CD4-positive, alpha-beta T cell treated with Interleukin-4 for 1 hour (primary cell): ENCODE data around the gene ADAP1.

ENCODE experiments used
- DNase-seq, 2 donors: peaks; one replicate each; pipeline ENCODE4 v3.0.0-alpha.2; 2020 to 2022

ADAP1 gene

DNA sequence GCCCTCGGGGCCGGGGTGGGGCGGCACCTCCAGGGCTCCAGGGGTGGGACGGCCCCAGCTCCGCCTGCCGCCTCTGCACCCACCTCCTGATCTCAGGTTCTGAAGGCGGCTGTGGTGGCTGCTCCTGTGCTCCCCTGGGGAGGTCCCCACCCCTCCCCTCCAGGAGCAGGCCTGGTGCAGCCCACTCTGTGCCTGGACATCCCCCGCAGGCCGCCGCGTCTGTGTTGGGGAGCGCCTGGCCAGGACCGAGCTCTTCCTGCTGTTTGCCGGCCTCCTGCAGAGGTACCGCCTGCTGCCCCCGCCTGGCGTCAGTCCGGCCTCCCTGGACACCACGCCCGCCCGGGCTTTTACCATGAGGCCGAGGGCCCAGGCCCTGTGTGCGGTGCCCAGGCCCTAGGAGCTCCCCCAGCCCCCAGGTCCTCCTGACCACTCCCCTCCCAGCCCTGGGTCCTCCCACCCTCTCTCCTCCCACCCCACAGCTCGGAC is 34.0 kb upstream of the ADAP1 start:
- DNase-seq, result no peak

DNA sequence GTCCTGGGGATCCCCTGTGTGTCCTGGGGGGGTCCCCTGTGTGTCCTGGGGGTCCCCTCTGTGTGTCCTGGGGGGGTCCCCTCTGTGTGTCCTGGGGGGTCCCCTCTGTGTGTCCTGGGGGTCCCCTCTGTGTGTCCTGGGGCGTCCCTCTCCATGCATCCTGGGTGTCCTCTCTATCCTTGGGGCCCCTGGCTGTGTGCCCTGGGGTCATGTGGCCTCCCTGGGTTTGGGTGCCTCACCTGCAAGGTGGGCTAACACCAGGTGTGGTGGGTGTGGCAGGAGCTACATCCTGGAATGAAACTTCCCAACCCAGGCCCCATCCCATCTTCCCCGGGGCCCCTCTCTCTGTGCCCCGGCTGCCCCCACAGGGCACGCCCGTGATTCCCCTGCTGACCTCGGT is 33.4 kb upstream of the ADAP1 start:
- DNase-seq, result no peak

DNA sequence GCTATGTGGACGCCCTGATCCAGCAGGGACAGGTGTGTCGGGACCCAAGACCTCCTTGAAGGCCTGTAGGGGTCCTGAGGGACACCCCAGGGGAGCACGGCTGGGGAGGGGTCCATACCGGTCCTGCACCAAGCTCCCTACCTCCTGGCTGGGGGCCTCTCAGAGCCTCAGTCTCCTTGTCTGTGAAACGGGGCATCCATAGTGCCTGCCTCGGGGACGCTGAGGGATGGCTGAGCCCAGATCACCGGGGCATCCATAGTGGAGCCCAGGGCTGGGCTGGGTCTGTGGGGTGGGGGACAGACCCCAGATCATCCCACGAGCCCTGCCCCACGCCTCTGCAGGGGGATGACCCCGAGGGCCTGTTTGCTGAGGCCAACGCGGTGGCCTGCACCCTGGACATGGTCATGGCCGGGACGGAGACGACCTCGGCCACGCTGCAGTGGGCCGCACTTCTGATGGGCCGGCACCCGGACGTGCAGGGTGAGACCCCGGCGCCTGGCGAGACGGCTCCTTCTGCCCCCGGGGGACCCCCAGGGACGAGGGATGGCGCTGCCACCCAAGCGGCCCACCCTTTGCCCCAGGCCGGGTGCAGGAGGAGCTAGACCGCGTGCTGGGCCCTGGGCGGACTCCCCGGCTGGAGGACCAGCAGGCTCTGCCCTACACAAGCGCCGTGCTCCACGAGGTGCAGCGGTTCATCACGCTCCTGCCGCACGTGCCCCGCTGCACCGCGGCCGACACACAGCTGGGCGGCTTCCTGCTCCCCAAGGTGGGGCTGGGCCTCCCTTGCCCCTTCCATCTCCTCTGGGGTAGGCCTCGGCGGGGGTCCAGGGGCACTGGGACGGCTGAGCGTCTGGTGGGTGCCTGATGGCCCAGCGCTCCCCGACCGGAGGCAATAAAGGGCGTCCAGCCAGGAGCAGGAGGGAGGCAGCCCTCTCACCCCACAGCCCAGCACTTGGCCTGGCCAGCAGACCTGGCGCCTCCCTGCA is 32.6 kb upstream of the ADAP1 start:
- DNase-seq, result no peak

DNA sequence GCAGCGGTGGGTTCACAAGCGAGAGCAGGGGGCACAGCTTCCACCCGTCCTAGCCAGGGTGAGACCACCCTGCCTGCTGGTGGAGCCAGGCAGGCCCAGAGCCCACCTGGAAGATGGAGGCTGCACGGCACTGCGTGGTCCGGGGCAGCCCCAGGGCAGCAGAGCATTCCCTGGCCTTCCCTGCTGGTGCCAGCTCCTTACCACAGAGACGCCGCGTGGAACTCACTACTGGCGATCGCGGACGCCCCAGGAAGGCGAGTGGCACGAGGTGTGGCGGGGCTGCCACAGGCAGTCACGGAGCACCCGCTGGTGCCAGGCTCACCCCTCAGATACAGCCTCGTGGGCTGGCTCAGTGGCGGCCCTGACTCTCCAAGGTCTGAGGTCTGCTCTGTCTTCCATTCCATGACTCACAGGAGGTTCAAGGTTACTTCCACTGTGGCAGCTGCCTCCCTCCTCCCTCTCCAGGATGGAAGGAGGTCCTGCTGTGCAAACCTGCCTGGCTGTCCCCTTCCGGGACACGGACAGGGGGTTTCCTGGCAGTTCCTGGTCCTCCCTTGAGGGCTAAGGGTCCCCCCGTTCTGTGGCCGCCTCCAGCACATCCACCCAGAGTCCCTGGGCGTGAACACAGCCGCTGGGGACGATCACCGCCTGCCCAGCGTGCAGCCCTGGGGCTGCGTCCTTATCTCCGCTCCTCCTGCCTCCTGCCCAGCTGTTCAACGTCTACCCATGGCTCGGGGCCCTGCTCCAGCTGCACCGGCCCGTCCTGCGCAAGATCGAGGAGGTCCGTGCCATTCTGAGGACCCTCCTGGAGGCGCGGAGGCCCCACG is 31.6 kb upstream of the ADAP1 start:
- DNase-seq, result no peak

DNA sequence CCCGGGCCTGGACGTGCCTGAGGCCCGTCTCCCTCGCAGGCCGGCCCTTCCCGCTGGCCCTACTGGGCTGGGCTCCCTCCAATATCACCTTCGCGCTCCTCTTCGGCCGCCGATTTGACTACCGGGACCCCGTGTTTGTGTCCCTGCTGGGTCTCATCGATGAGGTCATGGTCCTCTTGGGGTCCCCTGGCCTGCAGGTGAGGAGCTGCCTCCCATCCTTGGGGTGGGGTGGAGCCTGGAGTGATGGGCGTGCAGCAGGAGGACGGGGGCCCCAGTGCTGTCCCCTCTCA is 30.6 kb upstream of the ADAP1 start:
- no peak for DNase-seq

DNA sequence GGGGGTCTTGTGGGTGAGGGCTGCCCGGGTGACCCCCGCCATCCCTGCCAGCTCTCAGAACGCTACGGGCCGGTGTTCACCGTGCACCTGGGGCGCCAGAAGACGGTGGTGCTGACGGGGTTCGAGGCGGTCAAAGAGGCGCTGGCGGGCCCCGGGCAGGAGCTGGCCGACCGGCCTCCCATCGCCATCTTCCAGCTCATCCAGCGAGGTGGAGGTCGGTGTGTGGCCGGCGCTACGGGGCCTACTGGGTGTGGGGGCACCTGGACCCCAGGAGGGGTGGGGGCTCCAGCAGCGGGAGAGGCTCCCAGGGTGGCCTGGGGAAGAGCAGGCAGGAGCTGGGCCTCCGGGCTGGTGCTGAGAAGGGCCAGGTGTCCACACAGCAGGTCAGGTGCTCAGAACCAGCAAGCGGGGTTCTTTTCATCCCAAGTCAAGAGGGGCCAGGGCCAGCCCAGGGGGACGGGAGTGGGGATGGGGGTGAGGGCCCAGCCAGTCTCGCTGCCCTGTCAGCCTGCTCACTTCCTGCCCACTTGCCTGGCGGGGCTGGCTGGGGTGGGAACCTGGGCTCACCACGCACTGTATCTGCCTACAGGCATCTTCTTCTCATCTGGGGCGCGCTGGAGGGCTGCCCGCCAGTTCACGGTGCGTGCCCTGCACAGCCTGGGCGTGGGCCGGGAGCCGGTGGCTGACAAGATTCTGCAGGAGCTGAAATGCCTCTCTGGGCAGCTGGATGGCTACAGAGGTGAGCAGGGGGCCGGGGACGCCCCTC is 30.1 kb upstream of the ADAP1 start:
- DNase-seq, result no peak

DNA sequence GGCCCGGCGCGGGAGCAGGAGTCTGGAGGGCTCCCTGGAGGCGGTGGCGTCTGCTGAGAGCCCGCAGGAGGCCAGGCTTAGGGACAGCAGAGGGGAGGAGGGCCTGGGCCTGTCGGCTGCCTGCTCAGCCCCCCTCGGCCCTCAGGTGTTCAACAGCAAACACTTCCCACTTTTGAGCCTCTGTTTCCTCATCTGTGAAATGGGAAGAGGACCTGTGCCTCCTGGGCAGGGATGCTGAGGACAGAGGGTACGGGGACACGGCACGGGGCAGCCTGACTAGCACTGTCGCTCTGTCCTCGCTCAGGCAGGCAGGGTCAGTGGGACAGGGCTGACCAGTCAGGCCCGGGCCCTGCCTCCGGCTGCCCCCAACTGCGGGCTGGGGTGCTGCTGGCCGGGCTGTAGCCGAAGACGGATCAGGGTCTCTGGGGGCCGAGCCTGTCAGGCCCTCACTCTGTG is 29.2 kb upstream of the ADAP1 start:
- no peak for DNase-seq

DNA sequence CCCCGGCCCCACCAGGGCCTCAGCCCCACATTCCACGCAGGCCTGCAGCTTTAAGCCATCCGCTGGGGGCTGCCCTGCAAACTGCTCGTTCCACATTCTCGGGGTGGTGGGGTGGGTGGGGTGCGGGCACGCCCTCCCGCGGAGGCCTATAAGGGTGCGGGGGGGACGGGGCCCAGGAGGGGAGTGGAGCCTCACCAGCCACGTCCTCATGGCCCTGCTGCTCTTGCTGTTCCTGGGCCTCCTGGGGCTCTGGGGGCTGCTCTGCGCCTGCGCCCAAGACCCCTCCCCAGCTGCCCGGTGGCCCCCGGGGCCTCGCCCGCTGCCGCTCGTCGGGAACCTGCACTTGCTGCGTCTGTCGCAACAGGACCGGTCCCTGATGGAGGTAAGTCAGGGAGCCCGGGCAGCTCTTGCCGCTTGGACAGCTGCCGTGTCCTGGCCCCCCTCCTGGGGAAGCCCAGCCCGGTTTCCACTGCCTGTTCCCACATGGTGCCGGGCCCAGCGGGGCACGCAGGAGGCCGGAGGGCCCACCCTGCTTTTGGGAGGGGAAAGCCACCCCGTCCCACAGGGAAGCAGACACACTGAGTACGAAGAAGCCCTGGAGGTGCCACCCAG is 28.6 kb upstream of the ADAP1 start, which contains the start of gene CYP2W1:
Gene CYP2W1 (plus strand): TSS at position 178 of the 612 bp plus-strand sequence. CDS start 31 bp downstream, at position 209.
- no peak for DNase-seq

DNA sequence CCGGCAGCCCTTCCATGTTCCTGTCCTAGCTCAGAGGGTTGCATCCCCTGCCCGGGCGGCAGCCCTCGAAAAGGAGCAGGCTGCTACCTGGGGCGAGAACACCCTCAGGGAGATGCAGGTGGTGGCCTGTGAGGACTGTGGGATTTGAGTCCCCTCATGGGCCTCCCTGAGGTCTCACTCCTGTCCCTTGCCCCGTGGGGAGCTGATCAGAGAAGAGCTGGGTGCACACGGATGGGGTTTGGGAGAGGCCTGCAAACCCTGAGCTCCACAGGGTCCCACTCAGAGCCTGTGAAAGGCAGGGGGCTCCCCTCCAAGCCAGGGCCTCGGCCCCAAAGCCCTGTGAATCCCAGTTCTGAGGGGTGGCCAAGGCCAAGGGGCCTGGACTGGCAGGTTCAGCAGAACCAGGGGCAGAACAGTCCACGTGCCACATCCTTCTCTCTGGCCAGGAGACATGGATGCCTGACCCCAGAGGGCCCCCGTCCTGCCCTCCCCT is 28.1 kb upstream of the ADAP1 start:
- DNase-seq, result no peak

DNA sequence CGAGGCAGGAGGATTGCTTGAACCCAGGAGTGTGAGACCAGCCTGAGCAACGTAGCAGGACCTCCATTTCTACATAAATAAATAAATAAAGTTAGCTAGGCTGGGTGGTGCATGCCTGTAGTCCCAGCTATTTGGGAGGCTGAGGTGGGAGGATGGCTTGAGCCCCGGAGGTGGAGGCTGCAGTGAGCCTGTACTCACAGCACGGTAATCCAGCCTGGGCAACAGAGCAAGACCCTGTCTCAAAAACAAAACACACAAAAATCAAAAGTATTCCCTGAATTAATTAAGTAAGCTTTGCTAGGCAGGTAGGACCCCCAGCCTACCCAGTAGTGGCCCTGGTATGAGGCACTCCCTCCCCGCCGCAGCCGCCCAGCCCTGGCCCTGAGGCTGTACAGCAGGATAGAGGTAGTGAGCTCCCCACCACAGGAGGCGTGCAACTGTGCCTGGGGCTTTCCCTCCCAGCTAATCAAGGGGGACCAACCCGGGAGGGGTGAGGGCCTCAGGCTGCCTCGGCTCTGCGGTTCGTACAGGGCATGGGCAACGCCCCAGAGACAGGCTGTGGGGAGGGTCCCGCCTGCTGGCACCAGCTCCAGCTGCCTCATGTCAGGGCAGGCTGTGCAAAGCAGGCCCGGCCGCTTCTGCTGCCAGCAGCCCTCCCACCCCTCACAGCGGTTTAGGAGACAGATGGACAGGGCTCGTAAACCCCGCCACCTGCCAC is 27.5 kb upstream of the ADAP1 start:
- no peak for DNase-seq

DNA sequence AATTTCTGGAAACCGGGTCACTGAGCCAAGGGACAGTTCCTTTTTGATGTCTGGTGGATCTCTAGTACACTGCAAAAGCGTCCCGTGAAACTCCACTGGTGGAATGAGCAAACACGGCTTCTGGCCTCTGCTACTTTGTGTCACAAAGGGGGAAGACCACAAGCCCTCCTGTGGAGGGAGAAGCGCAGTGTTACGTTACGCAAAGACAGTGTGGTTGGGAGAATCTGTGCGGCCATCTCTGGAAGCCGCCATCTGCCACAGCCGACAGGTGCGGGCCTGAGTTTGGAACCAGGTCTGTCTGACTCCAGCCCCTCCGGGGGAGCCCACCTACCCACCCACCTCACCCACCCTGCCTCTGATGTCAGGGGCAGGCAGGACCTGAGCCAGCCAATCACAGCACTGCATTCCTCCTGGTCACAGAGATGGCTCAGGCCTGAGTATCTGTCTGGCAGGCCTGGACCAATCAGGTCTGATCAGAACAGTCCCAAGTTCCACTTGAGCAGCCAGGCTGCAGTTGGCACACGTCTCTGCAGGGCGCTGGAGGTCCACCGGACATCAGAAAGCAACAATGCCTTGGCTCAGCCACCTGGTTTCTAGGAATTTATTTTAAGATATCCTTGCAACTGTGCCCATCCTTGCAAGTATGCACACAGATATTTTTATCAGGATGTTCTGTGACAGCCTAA is 25.5 kb upstream of the ADAP1 start:
- no peak for DNase-seq

DNA sequence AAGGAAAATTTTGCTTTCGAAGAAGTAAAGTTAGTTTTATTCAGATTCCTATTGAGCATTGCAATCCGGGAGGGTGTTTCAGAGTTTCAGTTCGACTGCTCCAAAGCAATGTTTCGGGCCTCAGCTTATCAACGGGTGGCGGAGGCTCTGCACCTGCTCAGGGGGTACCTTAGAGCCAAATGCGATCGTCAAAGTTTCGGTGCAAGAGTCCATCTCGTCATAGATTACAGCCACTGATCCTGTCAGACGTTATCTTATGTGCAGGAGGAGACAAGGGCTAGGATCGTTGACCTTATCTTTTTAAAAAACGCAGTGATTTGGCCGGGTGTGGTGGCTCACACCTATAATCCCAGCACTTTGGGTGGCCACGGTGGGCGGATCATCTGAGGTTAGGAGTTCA is 24.7 kb upstream of the ADAP1 start:
- DNase-seq, result no peak

DNA sequence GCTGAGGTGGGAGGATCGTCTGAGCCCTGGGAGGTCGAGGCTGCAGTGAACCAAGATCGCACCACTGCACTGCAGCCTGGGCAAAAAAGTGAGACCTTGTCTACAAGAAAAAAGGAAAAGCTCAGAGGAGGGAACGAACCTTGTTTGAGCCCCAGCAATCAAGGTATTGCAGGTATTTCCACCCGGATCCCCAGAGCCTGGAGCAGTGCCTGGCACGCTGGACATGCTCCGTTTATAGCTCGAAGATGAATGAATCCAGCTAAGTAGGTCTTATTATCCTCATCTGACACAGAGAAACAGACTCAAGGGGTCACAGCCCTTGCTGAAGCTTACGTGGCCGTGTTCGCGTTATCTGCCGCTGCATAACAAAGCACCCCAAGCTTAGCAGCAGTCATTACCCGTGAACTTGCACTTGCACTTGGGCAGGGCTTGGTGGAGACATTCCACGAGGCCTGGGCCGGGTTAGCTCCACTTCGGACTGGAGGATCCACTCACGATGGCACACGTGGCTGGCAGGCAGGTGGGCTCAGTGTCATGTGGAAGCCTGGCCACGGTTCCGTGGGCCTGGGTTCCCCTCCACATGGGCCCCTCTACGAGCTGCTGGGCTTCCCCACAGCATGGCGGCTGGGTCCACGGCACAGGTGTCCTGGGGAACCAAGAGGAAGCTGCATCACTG is 24.1 kb upstream of the ADAP1 start:
- DNase-seq, result no peak

DNA sequence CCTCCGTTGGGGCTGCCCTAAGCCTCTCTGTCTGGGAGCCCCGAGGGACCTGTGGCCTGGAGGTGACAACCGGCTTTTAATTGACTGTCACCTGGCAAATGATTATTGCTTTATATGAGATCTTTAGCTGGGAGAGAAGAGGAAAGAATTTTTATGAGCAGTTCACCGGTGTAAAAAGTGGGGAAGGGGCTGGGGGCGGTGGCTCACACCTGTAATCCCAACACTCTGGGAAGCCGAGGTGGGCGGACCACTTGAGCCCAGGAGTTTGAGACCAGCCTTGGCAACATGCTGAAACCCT is 23.5 kb upstream of the ADAP1 start:
- DNase-seq, result no peak

DNA sequence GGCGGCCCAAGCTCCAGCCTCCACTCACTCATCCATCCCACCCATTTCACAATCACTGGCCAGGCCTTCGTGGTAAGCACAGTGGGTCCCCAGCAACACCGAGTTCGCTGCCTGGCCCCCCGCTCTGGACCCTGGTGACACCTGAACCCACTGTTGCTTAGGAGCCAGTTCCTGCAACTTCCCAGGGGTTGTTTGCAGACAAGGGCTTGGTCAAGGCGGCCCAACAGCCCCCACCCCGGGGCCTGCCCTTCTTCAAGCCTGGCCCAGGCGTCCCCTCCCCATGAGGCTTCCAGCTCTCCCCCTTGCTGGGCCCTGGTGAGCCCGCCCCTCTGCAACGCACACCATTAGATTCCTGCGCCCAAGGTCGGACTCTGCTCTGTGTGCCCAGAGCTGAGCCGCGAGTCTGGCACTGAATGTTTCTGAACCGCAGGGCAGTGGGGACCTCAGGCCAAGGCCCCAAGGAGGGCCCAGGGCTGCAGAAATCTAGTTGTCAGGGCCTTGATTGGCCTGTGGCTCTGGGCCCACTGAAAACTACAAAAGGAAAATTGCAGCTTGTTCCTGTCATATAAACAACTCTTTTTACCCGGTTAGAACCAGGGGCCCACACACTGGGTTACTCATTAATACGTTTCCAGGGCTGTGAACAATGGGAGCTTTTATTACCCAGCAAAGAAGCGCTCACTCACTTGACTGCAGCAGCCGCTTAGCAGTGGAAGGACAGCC is 23.0 kb upstream of the ADAP1 start:
- no peak for DNase-seq

DNA sequence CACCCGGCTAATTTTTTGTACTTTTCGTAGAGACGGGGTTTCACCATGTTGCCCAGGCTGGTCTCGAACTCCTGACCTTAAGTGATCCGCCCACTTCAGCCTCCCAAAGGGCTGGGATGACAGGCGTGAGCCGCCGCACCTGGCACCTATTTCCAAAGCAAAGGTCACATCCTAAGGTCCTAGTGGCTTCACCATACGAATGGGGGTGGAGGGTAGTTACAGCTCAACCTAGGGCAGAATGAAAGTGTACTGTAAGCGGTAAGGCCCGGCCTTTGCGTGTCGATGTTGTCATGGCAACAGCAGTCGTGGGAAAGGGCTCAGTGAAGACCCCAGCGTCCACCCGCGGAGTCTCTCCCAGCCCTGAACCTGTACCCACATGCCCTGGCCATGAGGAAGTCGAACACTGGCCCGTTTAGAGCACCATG is 22.4 kb upstream of the ADAP1 start:
- DNase-seq, result no peak

DNA sequence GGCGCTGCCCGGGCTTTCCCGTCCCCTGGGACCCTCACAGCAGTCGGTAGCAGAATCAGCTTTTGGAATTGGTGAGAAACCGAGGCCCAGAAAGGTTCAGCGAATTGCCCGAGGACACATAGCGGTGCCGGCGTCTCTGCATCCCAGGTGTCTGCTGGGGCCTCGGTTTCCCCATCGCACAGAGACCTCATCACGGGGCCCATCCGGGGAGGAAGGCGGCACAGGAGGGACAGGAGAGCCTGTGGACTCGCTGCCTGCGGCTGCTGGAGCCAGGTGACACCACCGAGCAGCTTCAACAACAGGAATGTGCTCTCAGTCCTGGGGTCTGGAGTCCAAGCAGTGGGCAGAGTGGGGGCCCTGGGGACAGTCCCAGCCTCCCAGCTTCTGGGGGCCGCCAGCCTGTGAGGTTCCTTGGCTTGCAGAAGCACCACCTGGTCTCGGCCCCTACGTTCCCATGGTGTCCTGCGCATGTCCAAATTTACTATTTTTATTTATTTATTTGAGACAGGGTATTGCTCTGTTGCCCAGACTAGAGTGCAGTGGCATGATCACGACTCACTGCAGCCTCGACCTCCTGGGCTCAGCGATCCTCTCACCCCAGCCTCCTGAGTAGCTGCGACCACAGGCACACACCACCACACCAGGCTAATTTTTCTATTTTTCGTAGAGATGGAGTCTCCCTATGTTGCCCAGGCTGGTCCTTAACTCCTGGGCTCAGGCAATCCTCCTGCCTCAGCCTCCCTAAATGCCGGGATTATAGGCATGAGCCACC is 21.4 kb upstream of the ADAP1 start:
- no peak for DNase-seq

DNA sequence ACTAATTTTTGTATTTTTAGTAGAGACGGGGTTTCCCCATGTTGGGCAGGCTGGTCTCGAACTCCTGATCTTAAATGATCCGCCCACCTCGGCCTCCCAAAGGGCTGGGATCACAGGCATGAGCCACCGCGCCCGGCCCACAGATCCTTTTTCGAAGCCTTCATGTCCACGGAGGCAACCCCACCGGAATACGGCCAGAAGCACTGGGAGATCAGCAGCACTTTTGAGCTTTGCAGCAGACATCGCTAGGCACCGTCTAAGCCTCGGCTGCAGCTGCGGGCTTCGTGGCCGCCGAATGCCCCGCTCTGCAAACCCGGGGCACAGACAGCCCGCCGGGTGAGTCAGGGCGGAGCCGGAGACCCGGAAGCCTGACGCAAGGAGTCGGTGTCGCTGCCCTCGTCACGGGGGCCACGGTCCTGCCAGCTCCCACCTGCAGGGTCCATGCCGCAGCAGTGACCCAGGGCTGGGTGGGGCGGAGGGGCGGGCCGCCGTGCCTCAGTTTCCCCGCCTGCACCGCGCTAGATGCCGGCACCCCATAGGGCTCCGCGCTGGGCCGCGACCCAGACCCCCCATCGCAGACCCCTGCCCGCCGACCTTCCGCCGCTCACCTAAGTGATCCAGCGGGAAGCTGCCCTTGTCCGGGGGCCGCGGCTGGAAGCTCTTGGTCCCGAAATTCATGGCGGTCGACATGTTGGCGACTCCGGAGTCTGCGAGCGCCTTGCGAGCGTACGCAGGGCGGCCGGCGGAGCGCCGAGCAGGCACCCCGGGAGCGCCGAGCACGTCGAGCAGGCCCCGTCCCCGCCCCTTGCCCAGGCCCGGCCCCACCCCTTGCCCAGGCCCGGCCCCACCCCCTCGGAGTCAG is 20.6 kb upstream of the ADAP1 start, which contains the start of gene COX19:
Gene COX19 (minus strand): TSS at position 730 of the 862 bp plus-strand sequence. CDS start 40 bp downstream, at position 690.
- peak; percentile 90 to 91 for DNase-seq
